DOHH2 (cell line): ENCODE data around the gene TRMT11.

Source experiments
- EZH2phosphoT487 ChIP-seq: fragments of 200-600 bp; sonication (generic); IDR thresholded peaks from 2 replicates; pipeline ENCODE4 v1.6.1; 2017; ENCODE audit warnings: borderline replicate concordance, mild to moderate bottlenecking, antibody characterized with exemption, low read length, moderate library complexity, mixed read lengths
- TF ChIP-seq, protein P1 (sequence below): fragments of 200-600 bp; sonication (generic); IDR thresholded peaks from one replicate; pipeline ENCODE4 v1.5.1; 2014; ENCODE audit warnings: antibody characterized with exemption, mild to moderate bottlenecking, low read depth, low read length; ENCODE audit not compliant: poor library complexity, severe bottlenecking

DNA sequence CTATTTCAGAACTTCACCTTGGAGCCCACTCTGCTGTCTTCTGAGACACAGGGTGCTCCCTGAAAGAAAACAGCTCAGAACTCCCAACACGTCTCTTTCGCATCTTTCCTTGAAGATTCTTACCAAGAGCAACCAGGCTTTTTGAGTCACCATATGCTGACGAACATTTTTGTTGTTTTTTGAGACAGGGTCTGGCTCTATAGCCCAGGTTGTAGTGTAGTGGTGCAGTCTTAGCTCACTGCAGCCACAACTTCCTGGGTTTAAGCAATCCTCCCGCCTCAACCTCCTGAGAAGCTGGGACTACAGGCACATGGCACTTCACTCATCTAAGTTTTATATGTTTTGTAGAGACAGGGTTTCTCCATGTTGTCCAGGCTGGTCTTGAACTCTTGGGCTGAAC is 68.5 kb downstream of the TRMT11 start:
- TF ChIP-seq, protein P1, sequence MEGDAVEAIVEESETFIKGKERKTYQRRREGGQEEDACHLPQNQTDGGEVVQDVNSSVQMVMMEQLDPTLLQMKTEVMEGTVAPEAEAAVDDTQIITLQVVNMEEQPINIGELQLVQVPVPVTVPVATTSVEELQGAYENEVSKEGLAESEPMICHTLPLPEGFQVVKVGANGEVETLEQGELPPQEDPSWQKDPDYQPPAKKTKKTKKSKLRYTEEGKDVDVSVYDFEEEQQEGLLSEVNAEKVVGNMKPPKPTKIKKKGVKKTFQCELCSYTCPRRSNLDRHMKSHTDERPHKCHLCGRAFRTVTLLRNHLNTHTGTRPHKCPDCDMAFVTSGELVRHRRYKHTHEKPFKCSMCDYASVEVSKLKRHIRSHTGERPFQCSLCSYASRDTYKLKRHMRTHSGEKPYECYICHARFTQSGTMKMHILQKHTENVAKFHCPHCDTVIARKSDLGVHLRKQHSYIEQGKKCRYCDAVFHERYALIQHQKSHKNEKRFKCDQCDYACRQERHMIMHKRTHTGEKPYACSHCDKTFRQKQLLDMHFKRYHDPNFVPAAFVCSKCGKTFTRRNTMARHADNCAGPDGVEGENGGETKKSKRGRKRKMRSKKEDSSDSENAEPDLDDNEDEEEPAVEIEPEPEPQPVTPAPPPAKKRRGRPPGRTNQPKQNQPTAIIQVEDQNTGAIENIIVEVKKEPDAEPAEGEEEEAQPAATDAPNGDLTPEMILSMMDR = no peak
- no peak for TF ChIP-seq EZH2phosphoT487
